ENCODE results near the gene WFDC11.
A peak's percentile ranks its signal among the peaks of the same experiment; 100 is the strongest.

WFDC11 gene

GRCh38 chr20:45636513-45636912, 33.5 kb downstream of the WFDC11 start:
- Histone ChIP-seq H3K4me1 (ENCODE audit: insufficient read depth, poor library complexity, severe bottlenecking) (no peaks in the 10 kb centered on the region), H3K9me3 (ENCODE audit: severe bottlenecking) (no peaks in the 10 kb centered on the region), H3K4me3 (ENCODE audit: severe bottlenecking) (no peak overlapping the region), H3K27ac (ENCODE audit: poor library complexity, severe bottlenecking) (no peak overlapping the region), H3K36me3 (ENCODE audit: low read depth) (no peaks in the 10 kb centered on the region), H3K27me3 (ENCODE audit: insufficient read depth, poor library complexity, severe bottlenecking) (peaks cover 3% of the 10 kb centered on the region)
- TF ChIP-seq CTCF (IDR thresholded peaks at IDR 0.05; ENCODE audit: poor library complexity, severe bottlenecking): no peak
- no peak for ATAC-seq (ENCODE audit: low read depth)
- no peak for DNase-seq (ENCODE audit: low spot score)

- H3K4me3 ChIP-seq (ENCODE audit: severe bottlenecking): no peak within 1 kb of the TSS
- no peaks in the 10 kb centered on the region for H3K9me3 ChIP-seq (ENCODE audit: severe bottlenecking)
- DNase-seq (ENCODE audit: low spot score): no peak
- TF ChIP-seq CTCF (IDR thresholded peaks at IDR 0.05; ENCODE audit: poor library complexity, severe bottlenecking): no peak
- no peak for ATAC-seq (ENCODE audit: low read depth)
- no peaks in the 10 kb centered on the region for H3K36me3 ChIP-seq (ENCODE audit: low read depth)
- H3K27me3 ChIP-seq (ENCODE audit: insufficient read depth, poor library complexity, severe bottlenecking): peaks cover 3% of the 10 kb centered on the region
- H3K27ac ChIP-seq (ENCODE audit: poor library complexity, severe bottlenecking): no peak within 1 kb of the TSS
- no peaks in the 10 kb centered on the region for H3K4me1 ChIP-seq (ENCODE audit: insufficient read depth, poor library complexity, severe bottlenecking)
Observed at GRCh38 chr20:45631184-45631583, 38.9 kb downstream of the WFDC11 start, which contains the start of gene WFDC9. WFDC9 (minus strand) TSS chr20:45631284; CDS start chr20:45610181, 21,103 bp downstream.

- no peak for TF ChIP-seq CTCF (IDR thresholded peaks at IDR 0.05; ENCODE audit: poor library complexity, severe bottlenecking)
- Histone ChIP-seq H3K27me3 (ENCODE audit: insufficient read depth, poor library complexity, severe bottlenecking) (peaks cover 3% of the 10 kb centered on the region), H3K4me3 (ENCODE audit: severe bottlenecking) (no peak overlapping the region), H3K4me1 (ENCODE audit: insufficient read depth, poor library complexity, severe bottlenecking) (no peaks in the 10 kb centered on the region), H3K36me3 (ENCODE audit: low read depth) (no peaks in the 10 kb centered on the region), H3K9me3 (ENCODE audit: severe bottlenecking) (no peaks in the 10 kb centered on the region), H3K27ac (ENCODE audit: poor library complexity, severe bottlenecking) (no peak overlapping the region)
- ATAC-seq (ENCODE audit: low read depth) (peak; percentile 11; the same call in 1 of the 3 replicates), DNase-seq (ENCODE audit: low spot score) (no peak)
Observed at GRCh38 chr20:45630371-45630770, 39.7 kb downstream of the WFDC11 start.

GRCh38 chr20:45629496-45630100, 40.4 kb downstream of the WFDC11 start, which contains the start of gene WFDC10A:
WFDC10A (plus strand) TSS chr20:45629739; CDS start chr20:45629814, 75 bp downstream.
- ATAC-seq (ENCODE audit: low read depth): peak; percentile 97
- H3K27me3 ChIP-seq (ENCODE audit: insufficient read depth, poor library complexity, severe bottlenecking): peaks cover 3% of the 10 kb centered on the region
- no peak for DNase-seq (ENCODE audit: low spot score)

More at GRCh38 chr20:45629496-45630100, 40.4 kb downstream of the WFDC11 start, which contains the start of gene WFDC10A:
- no peak within 1 kb of the TSS for H3K4me3 ChIP-seq (ENCODE audit: severe bottlenecking)
- H3K9me3 ChIP-seq (ENCODE audit: severe bottlenecking): no peaks in the 10 kb centered on the region
- no peak within 1 kb of the TSS for H3K27ac ChIP-seq (ENCODE audit: poor library complexity, severe bottlenecking)
- no peaks in the 10 kb centered on the region for H3K36me3 ChIP-seq (ENCODE audit: low read depth)
- TF ChIP-seq CTCF (IDR thresholded peaks at IDR 0.05; ENCODE audit: poor library complexity, severe bottlenecking): peak; percentile 98
- no peaks in the 10 kb centered on the region for H3K4me1 ChIP-seq (ENCODE audit: insufficient read depth, poor library complexity, severe bottlenecking)
